HG02852 (cell line): ENCODE data around the gene TAF3.
A peak's percentile ranks its signal among the peaks of the same experiment; 100 is the strongest.

Source experiments
- ATAC-seq: cut with Tn5 transposase; IDR thresholded peaks from one replicate; pipeline ENCODE4 v1.9.1; 2021; ENCODE audit warnings: mild to moderate bottlenecking, moderate library complexity; ENCODE audit not compliant: unreplicated experiment

The TAF3 gene

GRCh38 chr10:8043569-8044306 is 225.4 kb downstream of the TAF3 start:
- no peak for ATAC-seq

DNA sequence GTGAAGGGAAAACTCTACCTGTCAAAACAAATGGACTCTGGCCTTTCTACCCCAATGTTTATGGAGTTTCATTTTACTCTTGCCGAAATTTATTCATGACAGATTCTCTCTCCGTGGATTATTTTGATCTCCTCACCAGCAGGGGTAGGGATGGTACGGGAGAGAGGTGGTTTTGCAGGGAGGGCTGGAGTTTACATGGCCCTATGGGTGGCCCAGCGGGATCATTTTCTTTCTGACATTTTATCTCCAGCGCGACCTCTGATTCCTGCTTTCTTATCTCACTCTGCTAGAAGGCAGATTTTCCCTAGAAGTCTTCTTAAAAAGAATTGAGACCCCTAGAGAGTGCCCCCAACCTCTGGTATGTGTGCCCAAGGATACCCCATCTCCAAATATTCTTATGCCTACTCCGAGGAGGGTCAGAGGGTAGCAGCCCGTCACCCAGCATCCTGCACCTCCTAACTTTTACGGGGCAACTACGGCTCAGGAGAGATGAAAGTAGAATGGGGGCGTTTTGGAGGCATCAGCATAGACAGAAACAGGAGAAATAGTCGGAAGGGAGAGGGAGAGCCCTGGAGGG is 226.1 kb downstream of the TAF3 start:
- no peak for ATAC-seq

- no peak for ATAC-seq
Measured at GRCh38 chr10:8044908-8045725, 226.8 kb downstream of the TAF3 start.

- ATAC-seq, result no peak
Measured at GRCh38 chr10:8045726-8046494, 227.6 kb downstream of the TAF3 start.

DNA sequence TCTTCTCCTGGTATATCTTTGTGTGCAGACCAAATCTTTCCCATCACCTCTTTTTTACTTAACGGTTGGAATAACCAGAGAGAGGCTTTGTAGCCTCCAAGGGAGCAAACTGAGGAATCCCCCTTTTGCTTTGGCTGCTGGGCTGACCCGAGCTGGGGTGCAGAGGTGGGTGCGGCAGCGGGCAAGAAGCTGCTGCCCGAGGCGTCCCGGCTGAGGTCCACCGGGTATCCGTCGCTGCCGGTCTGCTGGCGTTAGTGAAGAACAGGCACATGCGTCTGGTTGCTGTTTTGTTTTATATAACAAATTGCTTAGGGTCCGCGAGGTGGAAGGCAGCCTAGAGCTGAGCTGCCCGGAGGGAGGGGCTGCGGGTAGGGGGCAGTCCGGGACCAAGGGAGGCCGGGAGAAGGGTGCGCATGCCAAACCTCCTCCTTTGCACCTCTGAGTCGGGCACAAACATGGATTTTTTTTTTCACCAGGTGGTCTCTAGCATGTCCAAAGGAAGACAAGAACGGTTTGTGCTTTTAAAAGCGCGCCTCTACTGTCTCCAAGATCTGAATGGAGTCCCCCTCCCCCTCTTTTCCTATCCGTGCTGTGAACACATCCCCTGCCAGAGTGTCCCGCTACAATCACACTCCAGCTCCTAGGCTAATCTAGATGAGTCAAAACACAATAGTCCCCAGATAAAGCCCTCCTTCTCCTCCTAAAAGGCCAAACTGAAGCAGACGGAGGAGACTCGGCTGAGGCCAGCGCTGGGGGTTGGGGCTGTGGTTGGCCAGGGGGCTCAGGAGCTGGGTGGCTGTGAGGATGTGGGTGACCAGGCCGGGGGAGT is 229.4 kb downstream of the TAF3 start:
- no peak for ATAC-seq

- ATAC-seq, result no peak
Measured at GRCh38 chr10:8048281-8049008, 230.1 kb downstream of the TAF3 start.

DNA sequence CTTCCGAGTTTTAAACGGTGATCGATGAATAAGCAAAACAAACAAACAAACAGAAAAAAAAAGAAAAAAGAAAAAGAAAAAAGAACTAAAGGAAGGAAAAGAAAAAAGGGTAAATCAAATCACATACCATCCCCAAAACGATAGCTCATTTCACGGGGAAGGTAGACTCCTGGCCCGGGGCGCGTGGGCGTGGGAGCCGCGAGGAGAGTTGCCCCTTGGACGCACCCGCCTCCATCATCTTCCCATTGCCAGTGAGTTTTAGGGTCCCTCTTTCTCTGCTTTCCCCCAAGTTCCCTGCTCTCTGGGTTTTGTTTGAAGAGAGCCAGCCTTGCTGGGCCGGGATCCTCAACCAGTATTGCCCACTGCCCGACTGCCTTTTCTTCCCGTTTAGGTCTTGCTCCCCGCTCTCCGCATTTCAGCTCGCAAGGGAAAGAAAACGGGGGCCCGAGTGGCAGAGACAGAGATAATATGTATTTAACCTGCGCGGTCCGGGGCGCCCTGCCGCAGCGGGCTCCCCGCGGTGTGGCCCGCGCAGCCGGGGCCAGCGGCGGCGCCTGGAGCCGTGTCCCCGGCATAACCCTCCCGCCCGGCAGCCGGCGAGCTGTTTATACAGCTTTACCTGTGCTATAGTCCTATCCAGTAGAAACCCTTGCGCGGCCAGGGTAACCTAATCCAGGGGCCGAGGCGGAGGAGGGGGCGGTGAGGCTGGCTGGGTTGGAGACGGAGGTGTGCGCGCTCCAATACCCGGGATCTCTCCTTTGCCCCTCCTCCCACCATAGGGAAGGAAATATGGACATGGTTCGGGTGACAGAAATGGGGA is 230.9 kb downstream of the TAF3 start:
- no peak for ATAC-seq

DNA sequence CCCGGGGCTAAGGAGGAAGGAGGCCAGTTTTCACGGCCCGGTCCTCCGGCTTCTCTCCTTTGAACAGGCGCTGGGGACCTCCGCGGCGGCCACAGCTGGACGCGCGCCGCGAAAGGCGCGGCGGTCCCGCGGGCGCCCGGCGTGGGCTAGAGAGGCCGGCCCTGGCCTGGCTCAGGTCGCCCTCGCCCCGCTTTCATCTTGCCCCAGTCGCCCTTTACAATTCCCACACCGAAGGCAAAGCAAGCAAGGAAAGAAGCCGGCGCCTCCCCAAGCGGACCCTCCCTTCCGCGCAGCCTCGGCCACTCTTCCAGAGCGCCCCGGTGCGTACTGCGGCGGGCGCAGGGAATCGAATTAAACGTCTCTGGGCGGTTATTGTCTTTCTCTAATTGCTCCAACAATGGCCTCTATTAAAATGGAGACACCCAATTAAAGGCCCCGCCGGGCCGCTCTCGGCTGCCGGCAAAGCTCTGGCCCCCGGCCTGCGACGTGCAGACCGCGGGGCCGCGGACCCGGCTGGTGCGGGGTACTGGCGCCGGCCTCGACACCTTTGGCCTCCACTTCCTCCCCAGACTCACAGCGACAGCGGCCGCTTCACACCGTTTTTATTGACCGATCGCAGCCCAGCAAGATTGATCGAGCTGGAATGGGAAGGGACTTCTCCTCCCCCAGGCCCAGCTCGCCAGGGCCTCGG is 231.7 kb downstream of the TAF3 start:
- ATAC-seq, result no peak

- no peak for ATAC-seq
Measured at GRCh38 chr10:8050556-8051108, 232.3 kb downstream of the TAF3 start.

GRCh38 chr10:8051109-8051821 is 233.0 kb downstream of the TAF3 start:
- ATAC-seq, result no peak

DNA sequence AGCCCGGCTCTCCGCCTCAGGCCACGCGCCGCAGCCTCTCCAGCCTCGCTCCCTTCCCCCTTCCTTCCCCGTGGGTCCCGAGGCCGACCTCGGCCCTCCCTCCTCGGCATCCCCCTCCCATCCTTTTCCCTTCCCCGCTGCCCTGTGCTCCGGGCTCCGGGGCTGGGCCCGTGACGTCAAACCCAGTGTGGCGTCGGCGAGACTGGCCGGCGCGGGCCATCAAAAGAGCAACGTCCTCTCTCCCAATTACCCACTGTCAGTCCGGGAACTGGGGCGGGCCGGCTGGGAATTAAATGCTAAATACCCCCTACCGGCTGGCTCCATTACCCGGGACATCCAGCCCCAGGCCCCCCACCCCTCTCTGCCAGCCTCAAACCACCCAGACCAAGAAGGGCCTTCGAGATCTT is 233.5 kb downstream of the TAF3 start:
- no peak for ATAC-seq

DNA sequence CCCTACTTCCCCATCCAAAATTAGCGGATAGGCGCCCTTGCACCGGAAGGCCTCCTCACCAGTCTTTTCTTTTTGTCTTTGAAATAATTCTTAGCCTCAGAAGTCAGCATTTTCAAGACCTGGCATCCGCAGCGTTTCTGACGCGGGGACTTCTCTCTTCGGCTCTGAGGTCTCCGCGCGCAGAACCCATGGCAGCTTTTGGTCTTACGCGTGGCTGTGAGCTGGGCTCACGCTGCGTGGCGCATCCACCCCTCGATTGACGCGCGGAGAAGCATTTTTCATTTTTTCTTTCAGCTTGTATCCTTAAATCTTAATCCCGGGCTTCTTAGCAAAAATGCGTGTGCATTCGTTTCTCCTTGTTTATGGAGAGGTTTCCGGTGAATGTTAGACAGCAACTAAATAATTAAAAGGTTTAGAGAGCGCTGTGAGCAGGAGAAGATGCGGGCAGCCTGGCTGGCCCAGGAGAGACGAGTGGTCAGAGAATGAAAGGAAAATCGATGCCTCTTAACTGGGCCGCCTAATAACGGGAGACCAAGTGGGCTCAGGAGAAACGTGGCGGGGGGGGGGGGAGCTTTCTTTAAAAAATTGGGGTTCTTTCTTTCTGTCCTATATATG is 234.1 kb downstream of the TAF3 start:
- no peak for ATAC-seq

DNA sequence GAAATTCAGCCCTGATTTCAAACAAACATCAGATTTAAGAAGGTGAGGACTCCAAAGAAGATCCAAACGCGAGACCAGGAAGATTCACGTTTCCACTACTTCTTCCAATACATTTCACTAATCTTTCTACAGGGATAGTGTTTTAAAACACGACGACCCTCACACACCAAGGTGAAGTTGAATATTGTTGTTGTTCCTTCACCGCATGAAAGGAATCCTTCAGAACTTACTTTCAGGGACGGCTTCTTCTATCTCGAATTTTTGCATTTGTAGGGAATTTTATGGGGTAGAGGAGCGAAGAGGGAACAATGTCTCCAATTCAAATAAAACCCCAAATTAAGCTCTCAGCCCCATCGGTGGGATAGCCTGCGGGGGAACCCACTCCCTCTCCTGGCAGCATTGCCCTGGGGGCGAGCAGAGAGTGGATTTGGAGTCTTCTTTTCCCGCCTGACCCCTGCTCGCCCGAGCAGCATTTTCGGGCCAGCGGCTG is 234.7 kb downstream of the TAF3 start:
- no peak for ATAC-seq

DNA sequence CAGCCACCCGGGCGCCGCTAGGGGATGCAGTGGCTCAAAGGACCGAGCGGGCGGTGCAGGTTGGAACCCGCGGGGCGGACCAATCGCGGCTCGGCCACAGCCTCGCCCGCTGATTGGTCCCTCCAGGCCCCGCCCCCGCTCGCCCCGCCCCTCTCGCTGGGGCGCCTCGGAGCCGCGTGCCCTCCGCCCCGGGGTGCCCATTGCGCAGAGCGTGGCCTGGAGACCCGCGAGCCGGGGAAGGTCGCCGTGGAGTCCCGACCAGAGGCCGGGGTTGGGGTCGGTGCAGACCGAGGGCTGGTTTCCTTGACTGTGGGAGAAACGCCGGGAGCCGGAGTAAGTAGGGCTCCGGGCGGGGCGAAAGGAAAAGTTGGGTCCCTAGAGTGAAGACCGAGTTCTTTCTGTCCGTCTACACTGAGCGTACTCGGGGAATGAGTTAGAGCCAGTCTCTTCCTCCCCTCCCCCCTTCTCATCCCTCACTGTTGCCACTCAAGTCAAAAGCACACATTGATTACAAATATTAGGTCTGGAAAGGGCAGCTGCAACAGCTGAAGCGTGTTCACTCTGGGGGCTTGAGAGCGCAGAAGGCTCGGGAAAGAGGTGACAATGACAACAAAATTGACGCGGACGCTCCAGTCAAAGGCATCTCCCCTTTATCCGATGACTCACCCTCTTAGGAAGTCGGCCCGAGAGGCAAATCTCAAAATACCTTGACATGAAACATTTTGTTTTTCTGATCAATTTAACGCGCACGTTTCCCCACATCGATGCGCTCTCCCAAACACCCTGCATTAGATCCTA is 235.3 kb downstream of the TAF3 start:
- ATAC-seq, result peak; percentile 53

DNA sequence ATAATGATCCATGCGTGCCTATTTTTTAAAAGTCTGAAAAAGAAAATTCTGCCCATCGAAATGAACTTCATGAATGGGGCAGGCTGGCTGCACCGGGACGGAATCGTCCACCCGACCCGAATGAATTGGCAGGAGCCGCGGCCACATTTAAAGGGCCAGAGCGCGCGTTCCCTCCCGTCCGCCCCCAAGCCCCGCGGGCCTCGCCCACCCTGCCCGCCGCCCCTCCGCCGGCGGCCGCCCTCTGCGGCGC is 235.9 kb downstream of the TAF3 start:
- ATAC-seq, result peak; percentile 11
